Activated CD4-positive, alpha-beta T cell treated with anti-CD3 and anti-CD28 coated beads, Interleukin-2, amount 50 U/mL, for 16 hours (primary cell): ENCODE results near the gene EDN2.
A peak's percentile ranks its signal among the peaks of the same experiment; 100 is the strongest.

ENCODE experiments used
- DNase-seq: peaks from one replicate; pipeline ENCODE4 v3.0.0-alpha.2; 2020

Gene EDN2

DNA sequence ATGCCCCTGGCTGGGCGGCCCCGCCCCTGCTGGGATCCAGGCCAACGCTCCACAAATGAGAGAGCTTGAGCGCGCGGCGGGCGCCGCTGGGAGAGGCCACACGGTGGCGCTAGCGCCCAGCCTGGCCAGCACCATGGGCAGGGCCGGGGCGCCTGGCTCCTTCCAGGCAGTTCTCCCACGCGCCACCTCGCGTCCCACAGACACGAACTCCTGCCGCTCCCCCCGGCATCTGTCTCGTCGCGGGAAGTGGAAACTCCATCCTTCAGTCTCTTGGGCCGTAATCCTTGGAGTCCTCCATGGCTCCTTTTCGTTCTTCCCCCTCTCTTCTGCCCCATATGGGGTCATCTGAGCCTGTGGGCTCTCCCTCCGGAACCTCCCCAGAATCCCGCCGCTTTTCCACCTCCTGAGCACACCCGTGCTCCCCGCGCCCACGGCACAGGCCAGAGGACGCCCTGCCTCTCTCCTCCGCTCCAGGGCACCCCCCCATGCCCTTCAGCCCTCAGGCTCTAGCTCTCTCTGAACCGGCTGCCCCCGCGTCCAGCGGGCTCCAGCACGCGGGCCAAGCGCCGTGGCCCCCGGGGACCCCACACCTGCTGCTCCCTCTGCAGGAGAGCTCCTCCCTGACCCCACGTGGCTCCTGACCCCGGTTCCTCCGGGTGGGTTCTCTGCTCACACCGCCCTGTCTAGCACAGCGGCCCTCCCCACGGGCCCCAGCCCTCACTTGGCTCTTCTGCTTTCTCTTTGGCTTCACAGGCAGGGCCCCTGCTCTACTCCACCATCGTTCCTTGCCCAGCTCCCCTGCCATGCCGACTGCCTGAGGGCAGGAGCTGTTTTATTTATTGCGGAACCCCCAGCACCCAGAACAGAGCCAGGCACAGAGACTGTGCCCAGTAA is 31.9 kb upstream of the EDN2 start:
- DNase-seq: peak; percentile 63

DNA sequence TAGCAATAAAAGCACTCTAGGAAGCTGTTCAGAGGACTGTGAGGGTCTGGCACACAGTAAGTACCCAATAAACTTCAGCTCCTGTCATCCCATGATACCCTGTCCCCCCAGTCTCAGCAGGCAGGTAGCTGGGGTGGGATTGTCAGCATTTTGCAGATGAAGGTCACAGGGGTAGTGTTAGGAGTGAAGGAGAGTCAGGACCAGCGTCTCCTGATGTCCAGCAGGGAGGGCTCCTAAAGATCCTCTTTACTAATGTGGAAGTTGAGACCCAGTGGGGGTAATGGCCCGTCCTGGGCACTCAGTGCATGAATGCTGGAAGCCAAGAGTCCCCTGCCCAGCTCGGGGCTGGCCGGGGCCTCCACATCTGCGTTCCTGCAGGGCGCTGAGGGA is 31.3 kb upstream of the EDN2 start:
- no peak for DNase-seq

DNA sequence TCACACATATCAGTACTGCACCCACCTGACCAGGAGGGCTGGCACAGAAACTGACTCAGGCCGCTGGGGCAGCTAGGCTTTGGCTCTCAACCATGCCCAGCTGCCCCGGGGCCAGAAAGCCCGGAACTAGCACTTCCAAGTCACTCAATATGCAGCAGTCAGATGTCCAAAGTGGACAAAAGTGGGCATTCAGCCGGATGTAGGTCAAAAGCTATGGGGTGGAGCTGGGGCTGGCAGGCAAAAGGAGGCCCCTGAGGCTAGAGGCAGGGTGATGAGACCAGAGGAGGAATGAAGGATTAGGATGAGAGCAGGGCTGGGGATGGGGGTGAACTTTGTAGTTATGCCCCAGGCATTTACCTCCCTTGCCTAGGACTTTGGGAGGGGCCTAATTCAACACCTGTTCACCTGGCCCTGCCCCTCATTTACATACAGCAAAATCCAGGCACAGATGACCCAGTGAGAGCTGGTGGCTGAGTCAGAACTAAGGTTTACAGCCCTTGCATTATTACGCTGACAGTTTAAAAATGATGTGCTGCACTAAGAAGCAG is 30.7 kb upstream of the EDN2 start:
- DNase-seq: no peak

DNA sequence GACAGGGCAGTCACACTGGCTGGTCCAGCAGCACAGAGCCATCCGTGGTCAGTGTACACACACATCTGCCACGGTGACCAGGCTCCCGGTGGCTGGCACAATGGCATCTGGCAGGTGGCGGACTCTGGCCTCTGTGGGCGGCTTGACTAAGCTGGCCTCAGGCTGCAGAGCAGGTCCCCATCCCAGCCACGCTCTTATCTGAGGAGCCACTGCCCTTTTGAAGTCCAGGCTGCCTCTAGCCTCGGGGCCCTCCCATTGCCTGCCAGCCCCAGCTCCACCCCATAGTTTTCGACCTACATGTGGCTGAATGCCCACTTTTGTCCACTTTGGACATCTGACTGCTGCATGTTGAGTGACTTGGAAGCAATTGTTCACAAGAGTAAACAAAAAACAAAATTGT is 29.9 kb upstream of the EDN2 start:
- DNase-seq: no peak

DNA sequence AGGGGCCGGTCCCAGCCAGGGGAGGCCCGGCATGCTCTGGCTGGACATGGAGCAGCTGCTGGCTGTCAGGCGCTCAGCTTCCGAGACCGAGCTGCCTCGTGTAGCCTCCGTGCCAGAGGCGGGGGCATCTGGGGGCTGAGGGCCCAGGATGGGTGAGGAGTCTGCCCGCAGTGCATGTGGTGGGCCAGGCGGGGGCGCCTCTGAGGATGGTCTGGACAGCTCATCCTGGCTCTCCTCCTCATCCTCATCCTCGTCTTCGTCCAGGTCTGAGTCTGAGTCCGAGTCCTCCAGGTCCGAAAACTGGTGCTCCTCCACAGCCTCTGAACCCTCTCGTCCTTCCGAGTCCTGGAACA is 28.9 kb upstream of the EDN2 start:
- no peak for DNase-seq

DNA sequence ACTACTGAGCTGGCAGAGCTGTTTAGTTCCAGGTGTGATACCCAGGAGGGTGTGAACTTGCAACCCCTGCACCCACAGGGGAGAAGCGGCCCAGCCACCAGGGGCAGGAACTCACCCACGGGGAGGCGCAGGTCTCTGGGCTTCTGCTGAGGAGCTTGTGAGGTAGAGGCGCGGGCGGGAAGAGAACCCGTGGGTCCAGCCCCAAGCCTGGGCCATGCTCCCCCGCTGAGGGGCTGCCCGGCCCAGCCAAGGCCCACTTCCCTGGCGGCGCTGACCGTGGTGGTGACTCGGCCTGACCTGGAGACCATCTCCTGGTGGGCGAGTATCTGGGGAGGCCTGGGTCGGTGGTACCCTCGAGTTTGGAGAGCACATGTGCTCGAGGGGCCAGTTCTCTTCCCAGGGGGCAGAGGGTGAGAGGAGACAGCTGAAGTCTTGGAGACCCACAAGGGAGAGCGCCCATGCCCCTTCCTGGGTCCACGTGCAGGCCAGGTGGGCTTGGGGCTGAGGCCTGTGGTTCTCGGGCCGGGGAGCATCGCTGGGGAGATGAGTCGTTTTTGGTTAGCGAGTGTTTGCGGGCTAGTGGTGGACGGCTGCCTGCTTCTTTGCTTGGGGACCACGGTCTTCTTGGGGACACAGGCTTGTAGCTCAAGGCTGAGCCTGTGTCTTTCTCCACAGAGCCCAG is 28.4 kb upstream of the EDN2 start:
- DNase-seq: no peak

DNA sequence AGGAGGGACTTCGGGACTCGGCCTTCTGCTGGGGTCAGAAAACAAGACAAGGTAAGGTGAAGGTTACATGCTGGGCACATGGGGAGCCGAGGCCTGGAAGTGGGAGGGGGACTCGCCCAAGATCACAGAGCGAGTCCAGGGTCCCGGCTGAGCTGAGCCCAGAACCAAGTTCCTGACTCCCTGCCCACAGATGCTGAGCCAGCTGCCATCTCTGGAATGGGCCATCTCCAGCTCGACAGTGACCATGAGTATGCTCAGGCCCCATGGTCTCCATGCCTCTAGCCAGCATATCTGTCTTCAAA is 26.7 kb upstream of the EDN2 start:
- no peak for DNase-seq

DNA sequence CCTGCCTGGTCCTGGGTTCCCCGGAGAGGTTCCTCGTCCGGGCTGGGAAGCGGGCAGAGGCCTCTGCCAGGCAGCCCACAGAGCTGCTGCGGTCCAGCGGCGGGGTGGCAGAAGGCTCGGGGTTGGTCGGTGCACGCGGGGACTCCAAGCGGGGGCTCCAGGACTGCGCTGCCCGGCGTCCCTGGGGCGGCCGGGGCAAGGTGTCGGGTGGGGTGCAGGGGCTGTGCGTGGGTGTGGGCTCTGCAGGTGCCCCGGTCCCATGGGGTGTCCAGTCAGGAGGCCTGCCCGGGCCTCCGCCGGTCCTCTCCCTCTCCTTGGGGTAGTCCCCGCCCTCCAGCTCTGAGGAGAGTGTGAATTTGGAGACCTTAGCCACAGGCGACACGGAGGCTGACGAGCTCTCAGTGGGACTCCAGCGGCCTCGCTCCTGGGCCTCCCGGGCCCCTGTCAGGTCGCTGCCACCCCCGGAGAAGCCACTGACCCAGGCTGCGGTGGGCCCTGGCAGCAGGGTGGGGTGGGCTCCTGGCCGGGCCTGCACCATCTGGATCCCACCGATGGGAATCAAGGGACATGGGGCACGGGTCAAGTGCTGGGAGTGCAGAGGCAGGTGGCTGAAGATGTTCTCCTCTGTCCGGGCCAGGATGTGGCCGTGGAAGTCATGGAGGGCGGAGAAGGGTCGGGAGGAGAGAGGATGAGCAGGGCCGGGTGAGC is 26.2 kb upstream of the EDN2 start:
- DNase-seq: no peak

DNA sequence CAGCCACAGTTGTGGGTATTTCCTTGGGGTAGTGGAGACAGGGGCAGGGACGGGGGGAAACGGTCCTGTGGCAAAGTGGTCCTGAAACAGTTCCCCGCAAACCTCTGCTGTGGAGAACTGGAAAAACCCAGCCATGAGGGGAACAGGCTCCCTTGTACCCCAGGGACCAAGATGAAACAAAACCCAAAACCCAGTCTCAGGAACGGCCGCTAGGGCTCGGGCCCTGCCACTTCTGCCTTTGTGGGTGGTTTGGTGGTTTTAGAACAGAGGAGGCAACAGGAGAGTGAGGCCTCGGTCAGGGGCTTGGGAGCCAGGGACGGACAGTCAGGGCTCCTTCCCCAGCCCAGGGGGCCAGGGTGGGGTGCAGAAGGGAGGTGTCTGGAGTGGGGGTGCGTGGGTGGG is 24.8 kb upstream of the EDN2 start:
- DNase-seq: no peak

DNA sequence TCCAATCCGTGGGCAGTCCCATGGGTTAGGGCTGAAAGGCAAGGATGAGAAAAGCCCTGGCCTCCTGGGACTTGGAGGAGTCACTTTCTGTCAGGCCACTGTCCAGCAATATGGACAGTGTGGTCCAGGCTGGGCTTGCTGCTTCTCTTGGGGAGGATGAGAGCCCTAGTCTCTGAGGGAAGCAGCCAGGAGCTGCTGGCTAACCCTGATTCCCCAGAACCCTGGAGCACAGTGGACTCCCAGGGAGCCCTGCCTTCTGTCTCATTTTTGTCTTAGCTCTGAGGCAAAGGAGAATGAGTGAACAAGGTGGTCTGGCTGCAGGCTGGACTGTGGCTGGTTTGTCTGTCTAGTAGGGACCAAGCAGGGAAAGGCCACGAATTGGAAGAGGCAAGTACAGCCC is 23.8 kb upstream of the EDN2 start:
- no peak for DNase-seq

DNA sequence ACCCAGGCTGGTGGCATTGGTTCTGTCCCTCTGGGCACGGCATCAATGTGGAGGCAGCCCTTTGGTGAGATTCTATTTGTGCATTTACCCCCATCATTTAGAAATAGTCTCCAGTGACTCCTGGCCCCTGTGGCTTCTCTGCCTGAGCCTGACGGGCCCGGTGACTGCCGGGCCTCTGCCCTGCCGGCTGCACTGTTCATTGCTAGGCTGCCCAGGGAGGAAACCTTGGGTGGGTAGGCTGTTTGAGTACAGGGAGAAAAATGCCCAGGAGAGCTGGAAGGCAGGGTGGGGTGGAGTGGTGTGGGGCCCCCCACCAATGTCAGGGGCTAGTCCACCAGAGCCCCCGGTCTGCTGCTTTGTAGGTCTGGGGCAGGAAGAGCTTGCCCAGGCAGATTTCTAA is 23.4 kb upstream of the EDN2 start:
- DNase-seq: no peak

DNA sequence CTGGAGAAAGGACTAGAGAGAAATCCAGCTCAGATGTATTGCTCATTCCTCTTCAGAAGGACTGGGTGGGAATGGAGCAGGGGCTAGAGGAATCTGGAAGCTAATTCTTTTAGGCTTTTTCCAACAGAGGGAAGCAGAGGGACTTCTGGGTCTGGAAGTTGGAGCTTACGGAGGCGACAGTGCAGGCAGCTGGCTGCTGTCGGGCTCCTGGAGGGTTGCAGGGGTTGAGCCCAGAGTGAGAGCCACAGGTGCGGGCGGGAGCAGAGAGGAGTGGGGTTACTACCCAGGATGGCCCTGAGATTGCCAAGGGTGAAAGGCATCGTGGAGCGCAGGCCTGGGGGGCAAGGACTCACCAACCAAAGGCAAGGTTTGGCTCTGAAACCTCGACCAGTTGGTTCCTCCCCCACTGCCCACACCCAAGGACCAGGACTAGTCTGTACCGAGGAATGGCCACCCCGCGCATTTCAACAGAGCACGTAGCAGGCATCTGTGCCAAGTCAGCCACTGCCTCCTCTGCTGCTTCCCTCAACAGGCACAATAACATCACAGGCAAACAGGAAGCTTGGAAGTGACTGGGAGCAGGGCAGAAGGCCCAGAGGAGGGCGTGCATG is 22.7 kb upstream of the EDN2 start:
- DNase-seq: no peak

DNA sequence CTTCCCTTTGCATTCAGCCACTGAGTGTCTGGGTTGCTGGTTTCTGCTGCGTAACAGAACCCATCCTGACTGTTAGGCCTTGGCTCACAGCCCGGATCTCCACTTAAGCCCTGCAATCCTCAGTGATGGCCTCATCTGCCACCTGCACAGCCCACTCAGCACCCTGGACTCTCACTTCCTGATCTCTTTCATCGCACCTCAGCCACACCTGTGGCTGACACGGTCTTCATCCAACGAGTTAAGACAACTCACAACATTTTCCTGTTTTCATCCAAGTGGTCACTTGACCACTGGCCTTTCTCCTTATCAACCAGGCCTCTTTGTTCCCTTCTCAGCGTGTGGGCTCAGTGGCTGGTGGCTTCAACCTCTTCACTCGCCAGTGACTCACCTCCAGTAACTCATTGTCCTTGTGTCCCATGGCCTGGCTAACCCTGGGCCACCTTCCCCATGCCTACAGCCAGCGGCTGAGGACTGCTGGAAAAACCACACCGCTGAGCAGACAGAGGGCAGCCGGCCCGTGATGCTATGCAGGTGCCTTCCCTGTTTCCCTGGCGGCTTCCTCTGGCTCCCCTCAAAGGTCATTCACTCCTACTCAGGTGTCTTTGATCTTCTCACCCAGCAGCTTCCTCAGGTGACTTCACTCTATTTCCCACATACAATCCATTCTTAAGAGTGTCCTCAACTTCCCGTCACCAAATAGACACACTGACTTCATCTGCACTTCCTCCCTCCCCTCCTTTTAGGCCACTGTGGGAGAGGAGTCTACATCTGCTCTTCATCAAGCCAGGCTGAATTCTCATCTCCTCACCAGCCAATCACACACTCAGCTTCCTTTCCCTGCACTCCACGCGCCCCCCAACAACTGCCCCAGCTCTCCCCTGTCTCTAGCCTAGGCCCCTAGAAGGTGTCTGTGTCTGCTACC is 19.9 kb upstream of the EDN2 start:
- no peak for DNase-seq

DNA sequence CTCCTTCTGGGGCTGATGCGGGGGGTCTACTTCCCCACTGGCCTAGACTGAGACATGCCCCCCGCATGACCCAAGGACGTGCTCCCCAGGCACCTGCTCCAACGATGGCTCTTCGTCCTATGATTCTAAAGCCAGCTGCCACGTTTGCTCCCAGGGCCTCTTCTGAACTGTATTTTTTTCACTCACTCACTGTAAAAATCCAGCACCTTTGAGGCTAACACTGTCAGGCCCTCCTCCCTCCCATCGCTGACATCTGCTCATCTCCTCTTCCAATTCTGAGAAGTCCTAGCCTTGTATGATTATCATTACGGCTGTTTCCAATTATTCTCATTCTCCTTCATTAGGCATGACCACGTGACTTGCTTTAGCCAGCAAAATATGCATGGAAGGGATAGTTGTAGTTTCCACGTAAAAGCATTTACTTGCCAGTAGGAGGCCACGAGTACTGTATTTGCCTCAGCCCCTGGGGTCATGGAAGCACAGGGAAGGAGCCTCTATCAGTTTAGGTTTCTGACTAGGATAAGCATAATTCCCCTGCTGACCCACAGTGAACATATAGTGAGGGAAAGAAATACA is 19.1 kb upstream of the EDN2 start:
- no peak for DNase-seq

DNA sequence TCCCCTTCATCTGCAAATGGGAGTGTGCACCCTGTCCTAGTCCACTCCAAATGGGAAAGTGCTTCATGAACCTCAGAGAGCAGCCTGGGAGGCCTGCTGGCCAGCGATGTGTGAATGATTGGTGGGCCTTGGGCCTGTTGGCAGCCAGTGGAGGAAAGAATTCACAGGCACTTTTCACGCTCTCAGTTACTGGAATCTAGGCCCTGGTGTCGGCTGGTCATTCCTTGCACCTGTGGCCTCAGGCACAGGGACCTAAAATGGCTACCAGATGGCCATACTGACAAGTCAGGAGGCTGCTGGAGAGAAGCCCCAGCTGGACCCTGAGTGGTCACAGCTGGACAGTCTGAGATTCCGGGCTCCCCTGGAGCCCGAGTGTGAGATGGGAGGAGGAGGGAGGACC is 18.4 kb upstream of the EDN2 start:
- no peak for DNase-seq

DNA sequence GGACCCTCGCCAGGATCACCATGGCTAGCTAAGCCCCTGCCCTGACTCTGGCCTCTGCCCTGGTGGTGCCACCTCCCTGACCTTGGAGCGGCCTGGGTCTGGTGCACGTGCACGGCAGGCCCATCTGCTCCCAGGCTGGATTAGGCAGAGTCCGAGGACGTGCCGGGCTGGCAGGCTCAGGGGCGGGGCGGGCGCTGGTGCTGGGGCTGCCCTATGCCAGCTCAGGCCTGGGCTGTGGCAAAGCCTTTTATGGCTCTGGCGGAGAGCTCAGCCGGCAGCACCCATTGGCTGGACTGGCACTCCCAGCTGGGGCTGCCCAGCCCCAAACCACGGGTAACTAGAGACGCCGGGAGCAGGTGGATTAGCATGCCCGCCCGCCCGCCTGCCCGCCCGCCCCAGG is 17.1 kb upstream of the EDN2 start:
- no peak for DNase-seq

DNA sequence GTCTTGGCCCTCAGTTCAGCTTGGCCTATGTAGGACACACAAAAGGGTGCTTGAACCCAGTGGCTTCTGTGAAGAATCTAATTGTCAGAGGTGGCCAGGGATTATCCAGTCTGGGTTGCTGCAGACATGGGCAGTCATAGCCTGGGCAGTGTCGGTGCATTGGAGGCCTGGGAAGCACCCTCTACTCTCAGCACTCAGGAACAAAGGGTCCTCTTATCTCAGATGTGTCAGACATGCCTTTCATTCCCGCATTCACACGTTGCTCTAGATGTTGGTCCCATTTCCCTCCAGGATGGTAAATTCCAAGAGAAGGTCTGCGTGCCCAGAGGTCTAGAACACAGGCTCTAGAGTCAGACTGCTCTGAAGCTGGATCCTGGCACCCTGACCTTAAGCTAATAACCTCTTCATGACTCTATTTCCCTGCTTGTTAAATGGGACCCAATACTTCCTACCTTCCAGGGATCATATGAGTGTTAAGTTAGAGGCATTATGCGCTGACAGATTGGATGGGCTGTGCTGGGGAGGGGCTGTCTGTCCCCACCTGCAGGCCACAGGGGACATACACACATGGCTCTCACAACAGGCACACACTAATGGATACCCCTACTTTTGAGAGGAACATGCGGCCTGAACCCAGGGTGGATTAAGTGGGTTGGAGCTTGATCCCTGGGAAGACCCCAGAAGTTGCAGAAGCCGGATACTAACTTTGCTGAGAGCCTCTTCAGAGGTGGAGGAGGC is 16.5 kb upstream of the EDN2 start:
- no peak for DNase-seq

DNA sequence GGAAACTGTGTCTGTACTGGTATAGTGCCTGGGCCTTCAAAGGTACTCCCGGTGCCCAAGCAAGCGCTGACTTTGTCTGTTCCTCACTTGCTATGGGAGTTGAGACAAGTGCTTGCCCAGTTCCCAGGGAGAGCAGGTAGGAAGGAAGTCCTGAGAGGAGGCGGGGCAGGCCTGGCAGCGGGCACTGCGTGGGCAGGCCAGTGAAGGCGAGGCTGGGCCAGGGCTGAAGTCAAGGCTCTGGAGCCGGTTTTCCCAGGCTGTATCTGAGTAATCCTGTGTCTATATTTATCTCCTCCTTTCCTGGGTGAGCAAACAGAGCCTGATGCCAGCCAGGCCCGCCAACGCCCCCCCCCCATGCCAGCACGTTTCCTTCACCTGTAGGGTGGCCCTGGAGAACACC is 15.9 kb upstream of the EDN2 start:
- DNase-seq: no peak

DNA sequence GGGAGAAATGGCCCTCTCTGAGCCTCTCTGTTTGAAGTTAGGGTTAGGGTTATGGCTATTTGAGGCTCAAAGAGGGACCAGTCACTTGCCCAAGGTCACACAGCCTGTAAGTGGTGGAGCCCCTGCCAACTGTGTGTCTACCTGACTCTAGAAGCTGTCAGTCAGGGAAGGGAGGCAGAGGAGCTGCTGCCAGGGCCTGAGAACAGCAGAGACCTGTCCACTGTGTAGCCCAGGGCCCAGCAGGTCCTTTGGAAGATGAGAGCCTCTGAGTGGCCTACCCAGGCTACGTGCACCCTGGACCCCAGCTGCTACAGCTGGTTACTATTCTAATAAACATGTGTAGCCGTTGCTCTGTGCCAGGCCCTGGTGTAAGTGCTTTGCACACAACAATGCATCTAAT is 15.1 kb upstream of the EDN2 start:
- no peak for DNase-seq

DNA sequence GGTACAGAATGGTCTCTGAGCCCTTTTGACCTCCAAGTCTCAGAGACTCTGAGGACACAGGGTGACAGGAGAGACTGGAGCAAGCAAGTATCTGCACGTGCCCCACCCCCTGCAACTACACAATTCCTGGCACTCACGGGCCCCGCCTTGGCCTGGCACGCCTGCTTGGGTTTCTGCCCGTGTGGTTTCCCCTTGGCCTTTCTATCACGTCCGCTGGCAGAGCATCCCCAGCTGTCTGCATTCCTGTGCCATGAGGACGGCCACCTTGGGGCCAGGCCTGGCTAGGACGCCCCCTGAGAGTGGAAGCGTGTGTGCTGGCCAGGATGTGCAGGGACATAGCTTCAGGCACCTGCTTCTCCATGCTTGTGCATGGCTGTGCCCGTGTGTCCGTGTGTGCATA is 14.3 kb upstream of the EDN2 start:
- no peak for DNase-seq

DNA sequence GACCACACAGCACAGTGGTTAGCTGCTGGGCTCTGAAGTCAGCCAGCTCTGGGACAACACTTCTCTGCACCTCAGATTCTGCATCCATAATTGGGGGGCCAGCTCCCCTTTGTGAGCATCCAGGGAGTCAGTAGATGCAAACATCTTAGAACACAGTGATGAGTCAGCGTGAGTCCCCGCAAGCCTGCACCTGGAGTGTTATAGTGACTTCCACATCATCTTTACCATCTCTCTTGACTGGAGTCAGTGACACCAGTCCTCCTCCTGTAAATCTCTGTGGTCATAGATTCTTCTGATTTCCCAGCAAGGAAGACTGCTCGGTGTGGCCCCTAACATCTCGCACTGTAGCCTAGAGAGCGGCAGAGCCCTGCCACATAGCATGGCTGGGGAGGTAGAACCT is 13.9 kb upstream of the EDN2 start:
- DNase-seq: no peak
